Lower lobe of right lung (tissue), 2 donors: Measurements from ENCODE around the gene ZBTB3. TPM values are rescaled to one million over a fixed set of nuclear protein-coding genes. Genes with fewer than 3 reads are reported as not detected.
"Not testable (repeated sequence)": the region's sequence is repeated elsewhere in the genome, so short reads cannot be mapped to it uniquely, and the experiment has no call there.

Source experiments
- ATAC-seq, 2 donors: fragments of 200-7000 bp; cut with Tn5 transposase; one replicate each; pipeline ENCODE4 v1.9.1; 2020 to 2022; ENCODE audit warnings: mild to moderate bottlenecking in 2 of 2, moderate library complexity in 2 of 2
- DNase-seq: peaks from one replicate; pipeline ENCODE4 v3.0.0-alpha.2; 2020
- H3K27ac ChIP-seq: fragments of 200-600 bp; one replicate; pipeline ENCODE4 v1.8.0; 2022
- H3K27me3 ChIP-seq: fragments of 200-600 bp; one replicate; pipeline ENCODE4 v1.8.0; 2022; ENCODE audit warnings: low read depth
- H3K36me3 ChIP-seq: fragments of 200-600 bp; one replicate; pipeline ENCODE4 v1.8.0; 2022; ENCODE audit warnings: mild to moderate bottlenecking
- H3K4me1 ChIP-seq: fragments of 200-600 bp; one replicate; pipeline ENCODE4 v1.8.0; 2022
- H3K4me3 ChIP-seq: fragments of 200-600 bp; one replicate; pipeline ENCODE4 v1.8.0; 2022; ENCODE audit warnings: mild to moderate bottlenecking
- H3K9me3 ChIP-seq: fragments of 200-600 bp; one replicate; pipeline ENCODE4 v1.8.0; 2022
- CTCF ChIP-seq: fragments of 200-600 bp; IDR thresholded peaks from one replicate; pipeline ENCODE4 v1.8.0; 2022; ENCODE audit warnings: antibody characterized with exemption, mild to moderate bottlenecking
- intact Hi-C: fragments of 100-400 bp; cut with DNase I; formaldehyde crosslinking; loops from one replicate; pipeline ENCODE4 v1.11.0; 2022
- total RNA-seq: library from RNA; stranded (reverse); fragmentation: NEBNext Ultra II Directional; extraction: Animal tissue kit (Norgen Biotek cat#: 25700); gene quantifications from one replicate; pipeline ENCODE4 v1.2.1, GENCODE V29; 2021
- donor health status: DM: no; HTN: yes; CAD: no; lungs with severe emphysema.

Gene ZBTB3
- total RNA-seq, 1 donor from 2014 or later = 11.6 TPM

GRCh38 chr11:62774407-62774806, 20.4 kb upstream of the ZBTB3 start:
- no peak for TF ChIP-seq CTCF
- Histone ChIP-seq H3K4me1 (peaks cover 18% of the 10 kb centered on the region), H3K27me3 (no peaks in the 10 kb centered on the region), H3K9me3 (no peaks in the 10 kb centered on the region), H3K4me3 (no peak overlapping the region), H3K27ac (no peak overlapping the region), H3K36me3 (peaks cover 35% of the 10 kb centered on the region)
- intact Hi-C loops = no loop called here
- DNase-seq (no peak), ATAC-seq (no peak)

GRCh38 chr11:62771144-62772021, 17.4 kb upstream of the ZBTB3 start, which contains the start of gene TAF6L:
Gene TAF6L, plus strand, starts transcription at chr11:62771396. Its CDS starts 4,388 bp downstream, at chr11:62775784.
- Histone ChIP-seq H3K27ac (peak within 1 kb of the TSS; percentile 93), H3K4me1 (peaks cover 18% of the 10 kb centered on the region), H3K27me3 (no peaks in the 10 kb centered on the region), H3K9me3 (no peaks in the 10 kb centered on the region), H3K4me3 (peak within 1 kb of the TSS; percentile 80), H3K36me3 (peaks cover 30% of the 10 kb centered on the region)
- DNase-seq = peak; percentile 99
- intact Hi-C loops = no loop called here
- peak; percentile 98 to 99 for ATAC-seq
- no peak for TF ChIP-seq CTCF

GRCh38 chr11:62770778-62771143, 16.8 kb upstream of the ZBTB3 start:
- no peaks in the 10 kb centered on the region for H3K9me3 ChIP-seq
- peaks cover 30% of the 10 kb centered on the region for H3K36me3 ChIP-seq
- ATAC-seq (peak; percentile 8 to 16), DNase-seq (no peak)
- peak overlapping the region; percentile 80 for H3K4me3 ChIP-seq
- no peak for TF ChIP-seq CTCF
- H3K27ac ChIP-seq = peak overlapping the region; percentile 93
- intact Hi-C loops = no loop called here
- no peaks in the 10 kb centered on the region for H3K27me3 ChIP-seq
- H3K4me1 ChIP-seq = peaks cover 18% of the 10 kb centered on the region

- Histone ChIP-seq H3K4me3 (peak overlapping the region; percentile 79), H3K27ac (peak overlapping the region; percentile 85), H3K4me1 (peaks cover 12% of the 10 kb centered on the region), H3K36me3 (peaks cover 14% of the 10 kb centered on the region)
- ATAC-seq, H3K27me3 ChIP-seq, H3K9me3 ChIP-seq, intact Hi-C loops: not testable (repeated sequence)
- DNase-seq = peak; percentile 50
Observed at GRCh38 chr11:62760867-62761227, 6.9 kb upstream of the ZBTB3 start.

- intact Hi-C loops = no loop called here
- no peak for DNase-seq
Observed at GRCh38 chr11:62757846-62758788, 4.2 kb upstream of the ZBTB3 start.

More at GRCh38 chr11:62757846-62758788, 4.2 kb upstream of the ZBTB3 start:
- TF ChIP-seq CTCF = no peak
- Histone ChIP-seq H3K4me1 (peaks cover 22% of the 10 kb centered on the region), H3K9me3 (no peaks in the 10 kb centered on the region), H3K4me3 (no peak overlapping the region), H3K36me3 (no peaks in the 10 kb centered on the region), H3K27ac (no peak overlapping the region), H3K27me3 (no peaks in the 10 kb centered on the region)
- ATAC-seq = no peak
